ENCODE results near the gene LRRTM4. TPM values are rescaled to one million over a fixed set of nuclear protein-coding genes. Genes with fewer than 3 reads are reported as not detected.

Gene LRRTM4
- total and polyA plus RNA-seq, 2 donors from 2014 or later = 0.19 TPM; not detected in 1

GRCh38 chr2:77119333-77119732, 402.8 kb downstream of the LRRTM4 start:
- TF ChIP-seq, protein P1, sequence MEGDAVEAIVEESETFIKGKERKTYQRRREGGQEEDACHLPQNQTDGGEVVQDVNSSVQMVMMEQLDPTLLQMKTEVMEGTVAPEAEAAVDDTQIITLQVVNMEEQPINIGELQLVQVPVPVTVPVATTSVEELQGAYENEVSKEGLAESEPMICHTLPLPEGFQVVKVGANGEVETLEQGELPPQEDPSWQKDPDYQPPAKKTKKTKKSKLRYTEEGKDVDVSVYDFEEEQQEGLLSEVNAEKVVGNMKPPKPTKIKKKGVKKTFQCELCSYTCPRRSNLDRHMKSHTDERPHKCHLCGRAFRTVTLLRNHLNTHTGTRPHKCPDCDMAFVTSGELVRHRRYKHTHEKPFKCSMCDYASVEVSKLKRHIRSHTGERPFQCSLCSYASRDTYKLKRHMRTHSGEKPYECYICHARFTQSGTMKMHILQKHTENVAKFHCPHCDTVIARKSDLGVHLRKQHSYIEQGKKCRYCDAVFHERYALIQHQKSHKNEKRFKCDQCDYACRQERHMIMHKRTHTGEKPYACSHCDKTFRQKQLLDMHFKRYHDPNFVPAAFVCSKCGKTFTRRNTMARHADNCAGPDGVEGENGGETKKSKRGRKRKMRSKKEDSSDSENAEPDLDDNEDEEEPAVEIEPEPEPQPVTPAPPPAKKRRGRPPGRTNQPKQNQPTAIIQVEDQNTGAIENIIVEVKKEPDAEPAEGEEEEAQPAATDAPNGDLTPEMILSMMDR (IDR thresholded peaks at IDR 0.05; ENCODE audit: borderline replicate concordance, extremely low read depth, insufficient read depth) = no peak
- Histone ChIP-seq H3K9me3 (ENCODE audit: control insufficient read depth in 2 of 3, insufficient read depth in 1 of 3, low read length in 3 of 3) (no peaks in the 10 kb centered on the region), H3K27ac (ENCODE audit: low read depth in 2 of 2, low read length in 2 of 2) (no peak overlapping the region), H3K27me3 (ENCODE audit: control insufficient read depth, insufficient read depth, low read length) (no peaks in the 10 kb centered on the region), H3K9ac (ENCODE audit: low read length in 3 of 3) (no peak overlapping the region), H3K4me1 (ENCODE audit: control insufficient read depth in 2 of 3, insufficient read depth in 2 of 3, low read depth in 1 of 3, low read length in 3 of 3) (no peaks in the 10 kb centered on the region), H3K36me3 (ENCODE audit: control insufficient read depth in 2 of 3, insufficient read depth in 3 of 3, low read length in 3 of 3) (no peaks in the 10 kb centered on the region), H3K4me3 (ENCODE audit: low read length in 3 of 3) (no peak overlapping the region)
- intact Hi-C loops (cut with DNase I) = no loop called here
- no peak for DNase-seq
- no peak for FAIRE-seq

GRCh38 chr2:77108915-77109314, 413.3 kb downstream of the LRRTM4 start:
- H3K9ac ChIP-seq (ENCODE audit: low read length in 3 of 3) = no peak overlapping the region

DNA sequence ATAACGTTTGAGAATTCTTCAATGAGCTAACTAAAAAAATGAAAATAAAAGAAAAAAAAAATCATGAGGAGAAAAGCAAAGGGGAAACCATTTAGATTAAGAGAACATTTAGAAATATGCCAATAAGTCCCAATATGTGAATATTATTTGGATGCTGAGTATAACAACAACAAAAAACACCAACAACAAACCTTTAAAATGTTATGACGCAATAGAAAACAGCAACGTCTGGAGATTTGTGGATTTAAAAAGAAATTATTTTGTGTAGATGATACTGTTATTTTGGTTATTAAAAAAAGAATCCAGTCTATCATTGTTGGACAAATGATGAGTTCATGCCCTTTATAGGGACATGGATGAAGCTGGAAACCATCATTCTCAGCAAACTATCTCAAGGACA, 417.2 kb downstream of the LRRTM4 start:
- Histone ChIP-seq H3K27me3 (ENCODE audit: control insufficient read depth, insufficient read depth, low read length) (no peaks in the 10 kb centered on the region), H3K36me3 (ENCODE audit: control insufficient read depth in 2 of 3, insufficient read depth in 3 of 3, low read length in 3 of 3) (no peaks in the 10 kb centered on the region), H3K9ac (ENCODE audit: low read length in 3 of 3) (no peak overlapping the region), H3K27ac (ENCODE audit: low read depth in 2 of 2, low read length in 2 of 2) (no peak overlapping the region), H3K4me1 (ENCODE audit: control insufficient read depth in 2 of 3, insufficient read depth in 2 of 3, low read depth in 1 of 3, low read length in 3 of 3) (no peaks in the 10 kb centered on the region), H3K9me3 (ENCODE audit: control insufficient read depth in 2 of 3, insufficient read depth in 1 of 3, low read length in 3 of 3) (no peaks in the 10 kb centered on the region), H3K4me3 (ENCODE audit: low read length in 3 of 3) (no peak overlapping the region)
- no peak for FAIRE-seq
- intact Hi-C loops (cut with DNase I) = no loop called here
- TF ChIP-seq, protein P1 (IDR thresholded peaks at IDR 0.05; ENCODE audit: borderline replicate concordance, extremely low read depth, insufficient read depth) = no peak
- DNase-seq = no peak

More at GRCh38 chr2:77108915-77109314, 413.3 kb downstream of the LRRTM4 start:
- Histone ChIP-seq H3K36me3 (ENCODE audit: control insufficient read depth in 2 of 3, insufficient read depth in 3 of 3, low read length in 3 of 3) (no peaks in the 10 kb centered on the region), H3K9me3 (ENCODE audit: control insufficient read depth in 2 of 3, insufficient read depth in 1 of 3, low read length in 3 of 3) (no peaks in the 10 kb centered on the region), H3K27me3 (ENCODE audit: control insufficient read depth, insufficient read depth, low read length) (no peaks in the 10 kb centered on the region), H3K4me3 (ENCODE audit: low read length in 3 of 3) (no peak overlapping the region), H3K4me1 (ENCODE audit: control insufficient read depth in 2 of 3, insufficient read depth in 2 of 3, low read depth in 1 of 3, low read length in 3 of 3) (no peaks in the 10 kb centered on the region), H3K27ac (ENCODE audit: low read depth in 2 of 2, low read length in 2 of 2) (no peak overlapping the region)
- FAIRE-seq (no peak), DNase-seq (no peak)
- TF ChIP-seq, protein P1 (IDR thresholded peaks at IDR 0.05; ENCODE audit: borderline replicate concordance, extremely low read depth, insufficient read depth) = no peak
- intact Hi-C loops (cut with DNase I) = no loop called here

GRCh38 chr2:77104554-77104953, 417.6 kb downstream of the LRRTM4 start:
- no peak overlapping the region for H3K9ac ChIP-seq (ENCODE audit: low read length in 3 of 3)
- DNase-seq (no peak), FAIRE-seq (no peak)
- no peak overlapping the region for H3K27ac ChIP-seq (ENCODE audit: low read depth in 2 of 2, low read length in 2 of 2)
- H3K27me3 ChIP-seq (ENCODE audit: control insufficient read depth, insufficient read depth, low read length) = no peaks in the 10 kb centered on the region
- H3K36me3 ChIP-seq (ENCODE audit: control insufficient read depth in 2 of 3, insufficient read depth in 3 of 3, low read length in 3 of 3) = no peaks in the 10 kb centered on the region
- no peaks in the 10 kb centered on the region for H3K9me3 ChIP-seq (ENCODE audit: control insufficient read depth in 2 of 3, insufficient read depth in 1 of 3, low read length in 3 of 3)
- H3K4me3 ChIP-seq (ENCODE audit: low read length in 3 of 3) = no peak overlapping the region
- TF ChIP-seq, protein P1 (IDR thresholded peaks at IDR 0.05; ENCODE audit: borderline replicate concordance, extremely low read depth, insufficient read depth) = no peak
- H3K4me1 ChIP-seq (ENCODE audit: control insufficient read depth in 2 of 3, insufficient read depth in 2 of 3, low read depth in 1 of 3, low read length in 3 of 3) = no peaks in the 10 kb centered on the region
- intact Hi-C loops (cut with DNase I) = no loop called here
